Upper lobe of left lung (tissue), 6 donors: ENCODE data around the gene ITGA11. TPM values are rescaled to one million over a fixed set of nuclear protein-coding genes. Genes with fewer than 3 reads are reported as not detected.
A peak's percentile ranks its signal among the peaks of the same experiment; 100 is the strongest.

Experiments used
- ATAC-seq, 2 donors: fragments of 200-7000 bp; cut with Tn5 transposase; one replicate each; pipeline ENCODE4 v1.9.1; 2022; ENCODE audit warnings: mild to moderate bottlenecking in 2 of 2, moderate library complexity in 2 of 2; ENCODE audit not compliant: low FRiP score in 2 of 2
- DNase-seq, 2 donors: peaks; one replicate each; pipeline ENCODE4 v3.0.0-alpha.2; 2019 to 2020
- H3K27ac ChIP-seq, 4 donors: fragments of 200-600 bp; sonication (generic); one replicate each; pipeline ENCODE4 v1.5.1; 2016 to 2019
- H3K27me3 ChIP-seq, 4 donors: fragments of 200-600 bp; sonication (generic); one replicate each; pipeline ENCODE4 v1.5.1; 2017 to 2019
- H3K36me3 ChIP-seq, 4 donors: fragments of 200-600 bp; sonication (generic); one replicate each; pipeline ENCODE4 v1.5.1; 2016 to 2019
- H3K4me1 ChIP-seq, 4 donors: fragments of 200-600 bp; sonication (generic); one replicate each; pipeline ENCODE4 v1.5.1; 2018 to 2019
- H3K4me3 ChIP-seq, 4 donors: fragments of 200-600 bp; sonication (generic); one replicate each; pipeline ENCODE4 v1.5.1; 2017 to 2019; ENCODE audit warnings: mild to moderate bottlenecking in 2 of 4, moderate library complexity in 1 of 4
- H3K9me3 ChIP-seq, 4 donors: fragments of 200-600 bp; sonication (generic); one replicate each; pipeline ENCODE4 v1.5.1; 2018 to 2019
- CTCF ChIP-seq, 6 experiments: fragments of 450-650 bp in 4 of 6; fragments of 200-600 bp in 2 of 6; sonication (generic) in 2 of 6; IDR thresholded peaks; one replicate each; pipeline ENCODE4 v1.5.1; 2016 to 2019; ENCODE audit warnings: antibody characterized with exemption in 6 of 6
- EP300 ChIP-seq, 4 donors: sonication (generic); formaldehyde crosslinking; IDR thresholded peaks; one replicate each; pipeline ENCODE4 v1.5.1; 2017; ENCODE audit warnings: antibody characterized with exemption in 4 of 4, control low read depth in 2 of 4
- POLR2A ChIP-seq, 4 donors: fragments of 450-650 bp; IDR thresholded peaks; one replicate each; pipeline ENCODE4 v1.5.1; 2016 to 2017; ENCODE audit warnings: antibody characterized with exemption in 4 of 4, mild to moderate bottlenecking in 2 of 4
- POLR2AphosphoS5 ChIP-seq, 2 donors: sonication (generic); formaldehyde crosslinking; IDR thresholded peaks; one replicate each; pipeline ENCODE4 v1.5.1; 2017; ENCODE audit warnings: antibody characterized with exemption in 2 of 2
- WGBS, 2 donors: methylation state at CpG; one replicate each; pipeline ENCODE4 v1.1.5; 2017 to 2018; 5-methylcytosine and 5-hydroxymethylcytosine counted together
- total RNA-seq, 6 donors: library from RNA; depleted of rRNA in 4 of 6; stranded (reverse); fragments of >200 nt in 4 of 6; gene quantifications; one replicate each; pipeline versions ENCODE4 v1.1.0 to v1.2.1, GENCODE V29; 2016 to 2021
- donor health status: DM: no; HTN: no; CAD: no; lungs with moderate emphysema.
- donor health status: DM: no; HTN: yes; CAD: no; lungs with severe emphysema.

ITGA11 gene
- total RNA-seq, 6 donors from 2014 or later: 0.49 to 6.9 (median 1.4) TPM

- no peak for TF ChIP-seq CTCF (IDR thresholded peaks at IDR 0.05)
- TF ChIP-seq EP300 (IDR thresholded peaks at IDR 0.05): no peak
- TF ChIP-seq POLR2A (IDR thresholded peaks at IDR 0.05): no peak
- TF ChIP-seq POLR2AphosphoS5 (IDR thresholded peaks at IDR 0.05): no peak
Measured at GRCh38 chr15:68283401-68283800, 148.6 kb downstream of the ITGA11 start.

GRCh38 chr15:68281008-68281407 is 151.0 kb downstream of the ITGA11 start:
- ATAC-seq (no peak), DNase-seq (no peak)
- peak overlapping the region in 3 of 4 donors; percentile 20 to 99 (median 31) for H3K27ac ChIP-seq
- WGBS, 2 donors: 44 to 46% methylated on average over 1 of the region's 1 CpG
- peaks cover 0 to 12% (median 3%) of the 10 kb centered on the region in 4 donors for H3K36me3 ChIP-seq
- peak overlapping the region in 2 of 4 donors; percentile 69 to 89 for H3K4me3 ChIP-seq
- no peaks in the 10 kb centered on the region for H3K27me3 ChIP-seq
- no peaks in the 10 kb centered on the region for H3K9me3 ChIP-seq
- H3K4me1 ChIP-seq: peaks cover 57 to 79% (median 62%) of the 10 kb centered on the region in 4 donors
- no peak for TF ChIP-seq EP300 (IDR thresholded peaks at IDR 0.05)

More at GRCh38 chr15:68283401-68283800, 148.6 kb downstream of the ITGA11 start:
- no peak overlapping the region for H3K4me3 ChIP-seq
- peaks cover 58 to 77% (median 63%) of the 10 kb centered on the region in 4 donors for H3K4me1 ChIP-seq
- DNase-seq (no peak), ATAC-seq (no peak)
- WGBS, 2 donors: 69 to 79% methylated on average over 2 of the region's 2 CpGs
- H3K27ac ChIP-seq: no peak overlapping the region
- no peaks in the 10 kb centered on the region for H3K9me3 ChIP-seq
- H3K27me3 ChIP-seq: no peaks in the 10 kb centered on the region
- H3K36me3 ChIP-seq: peaks cover 0 to 15% (median 3%) of the 10 kb centered on the region in 4 donors

- peaks cover 48 to 70% (median 57%) of the 10 kb centered on the region in 4 donors for H3K4me1 ChIP-seq
- H3K9me3 ChIP-seq: no peaks in the 10 kb centered on the region
- peak overlapping the region; percentile 2 to 95 (median 79) for H3K4me3 ChIP-seq
- no peak for TF ChIP-seq EP300 (IDR thresholded peaks at IDR 0.05)
- no peak for TF ChIP-seq CTCF (IDR thresholded peaks at IDR 0.05)
- no peak for TF ChIP-seq POLR2AphosphoS5 (IDR thresholded peaks at IDR 0.05)
- TF ChIP-seq POLR2A (IDR thresholded peaks at IDR 0.05): no peak
- WGBS, 2 donors: 38% methylated on average over 11 of the region's 11 CpGs
- DNase-seq (no peak), ATAC-seq (no peak)
- peaks cover 0 to 11% (median 3%) of the 10 kb centered on the region in 4 donors for H3K36me3 ChIP-seq
- H3K27ac ChIP-seq: peak overlapping the region in 2 of 4 donors; percentile 20 to 99
- no peaks in the 10 kb centered on the region for H3K27me3 ChIP-seq
Measured at GRCh38 chr15:68279779-68280753, 151.9 kb downstream of the ITGA11 start.

DNA sequence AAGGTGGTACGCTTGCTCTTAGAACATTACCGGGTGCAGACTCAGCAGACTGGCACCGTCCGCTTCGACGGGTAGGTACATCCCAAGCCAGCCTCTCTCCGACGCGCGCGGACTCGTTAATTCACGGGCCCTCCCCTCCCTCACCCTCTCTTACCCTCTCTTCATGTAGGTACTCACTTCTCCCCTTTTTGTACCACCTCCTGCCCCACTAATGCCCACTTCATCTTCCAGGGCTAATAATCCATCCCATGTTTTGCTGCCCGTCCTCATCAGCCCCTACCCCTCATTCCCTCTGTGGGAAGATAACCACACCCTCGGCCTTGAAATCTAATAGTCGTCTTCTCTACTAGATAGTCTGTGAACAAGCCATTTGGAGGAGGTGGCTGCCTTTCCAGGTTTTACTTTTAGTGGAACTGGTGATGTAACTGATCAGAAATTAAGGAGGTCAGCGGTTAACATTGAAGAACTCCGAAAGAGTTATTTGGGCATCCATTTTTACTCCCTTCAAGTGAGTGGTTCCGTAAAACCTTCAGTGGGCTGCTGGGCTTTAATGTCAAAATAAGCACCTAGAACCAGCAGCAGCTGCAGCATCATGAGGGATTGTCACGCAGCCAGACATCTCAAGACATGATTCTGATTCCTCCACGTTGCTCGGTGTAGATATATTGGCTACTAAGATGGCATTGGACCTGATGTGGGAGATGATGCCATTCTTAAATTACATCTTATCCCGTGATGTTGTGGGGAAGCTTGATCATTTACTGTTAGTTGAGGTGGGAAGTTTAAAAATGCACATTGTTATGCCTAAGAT is 153.2 kb downstream of the ITGA11 start:
- H3K36me3 ChIP-seq: no peaks in the 10 kb centered on the region
- DNase-seq: no peak
- ATAC-seq: no peak
- peak overlapping the region; percentile 94 to 99 (median 96) for H3K27ac ChIP-seq
- 2 to 3% methylated on average over 22 to 23 of the region's 23 CpGs for WGBS, 2 donors
- TF ChIP-seq POLR2AphosphoS5 (IDR thresholded peaks at IDR 0.05) (no peak), CTCF (IDR thresholded peaks at IDR 0.05) (no peak), POLR2A (IDR thresholded peaks at IDR 0.05) (no peak), EP300 (IDR thresholded peaks at IDR 0.05) (no peak)
- H3K27me3 ChIP-seq: no peaks in the 10 kb centered on the region
- no peaks in the 10 kb centered on the region for H3K9me3 ChIP-seq
- peak overlapping the region; percentile 69 to 95 (median 87) for H3K4me3 ChIP-seq
- H3K4me1 ChIP-seq: peaks cover 45 to 68% (median 59%) of the 10 kb centered on the region in 4 donors

DNA sequence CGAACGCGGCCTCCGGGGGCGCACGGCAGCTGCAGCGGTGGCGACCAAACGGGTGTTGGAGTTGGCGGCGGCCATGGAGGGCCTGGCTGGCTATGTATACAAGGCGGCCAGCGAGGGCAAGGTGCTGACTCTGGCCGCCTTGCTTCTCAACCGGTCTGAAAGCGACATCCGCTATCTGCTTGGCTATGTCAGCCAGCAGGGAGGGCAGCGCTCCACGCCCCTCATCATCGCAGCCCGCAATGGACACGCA is 153.7 kb downstream of the ITGA11 start:
- peaks cover 42 to 63% (median 58%) of the 10 kb centered on the region in 4 donors for H3K4me1 ChIP-seq
- peak overlapping the region; percentile 69 to 95 (median 87) for H3K4me3 ChIP-seq
- WGBS, 2 donors: 0% methylated on average over 11 of the region's 22 CpGs; no CpG with 5 or more reads in 1 of the 2 donors
- peak overlapping the region; percentile 94 to 99 (median 96) for H3K27ac ChIP-seq
- H3K27me3 ChIP-seq: no peaks in the 10 kb centered on the region
- ATAC-seq: no peak
- DNase-seq: peak in 1 of 2 donors; percentile 54
- no peaks in the 10 kb centered on the region for H3K9me3 ChIP-seq
- TF ChIP-seq POLR2AphosphoS5 (IDR thresholded peaks at IDR 0.05): no peak
- peak in 2 of 6 experiments; percentile 15 to 45 for TF ChIP-seq CTCF (IDR thresholded peaks at IDR 0.05)
- TF ChIP-seq POLR2A (IDR thresholded peaks at IDR 0.05): no peak
- H3K36me3 ChIP-seq: no peaks in the 10 kb centered on the region
